SK-N-SH (cell line): Measurements from ENCODE around the gene SEC24B. TPM values are rescaled to one million over a fixed set of nuclear protein-coding genes. Genes with fewer than 3 reads are reported as not detected.

ENCODE experiments used
- CTCF ChIA-PET: fragments of 300-600, 350-600 bp; formaldehyde crosslinking; extraction: SDS; loops from one replicate; lab custom pipeline; 2021; lab: Yijun Ruan, JAX
- POLR2A ChIA-PET: fragments of 350-600 bp; sonication (Branson Sonifier 250); formaldehyde crosslinking; extraction: SDS; loops from one replicate; lab custom pipeline; 2020; ENCODE audit warnings: antibody characterized with exemption, inconsistent platforms; lab: Yijun Ruan, JAX
- DNase-seq: peaks from one replicate; pipeline ENCODE4 v3.0.0; 2012
- H2AFZ ChIP-seq: fragments of 200-600 bp; sonication (generic); 2 replicates; pipeline ENCODE4 v1.8.1; 2016; ENCODE audit warnings: antibody characterized with exemption, mild to moderate bottlenecking, low read depth
- H3F3A ChIP-seq: fragments of 200-600 bp; sonication (generic); replicated peaks from 2 replicates; pipeline ENCODE3; 2016; ENCODE audit warnings: antibody characterized with exemption, mild to moderate bottlenecking; ENCODE audit not compliant: insufficient read depth
- H3K27ac ChIP-seq, 2 experiments: fragments of 200-500 bp in 1 of 2; fragments of 200-600 bp in 1 of 2; sonication (Bioruptor generic) in 1 of 2; sonication (generic), shearing (Covaris generic) in 1 of 2; 2 replicates each; pipeline versions ENCODE4 v1.5.1 to v1.6.1; 2014 to 2016; ENCODE audit warnings: low read depth in 2 of 2, inconsistent platforms in 1 of 2, low read length in 1 of 2, mild to moderate bottlenecking in 1 of 2, mixed read lengths in 1 of 2
- H3K27me3 ChIP-seq: fragments of 200-600 bp; sonication (generic), shearing (Covaris generic); 2 replicates; pipeline ENCODE4 v1.6.1; 2016; ENCODE audit warnings: mixed run types; ENCODE audit not compliant: insufficient read depth
- H3K36me3 ChIP-seq, 2 experiments: fragments of 200-500 bp in 1 of 2; fragments of 200-600 bp in 1 of 2; sonication (Bioruptor generic) in 1 of 2; sonication (generic) in 1 of 2; replicated peaks in 1 of 2; 2 replicates each; pipeline versions ENCODE3 to v1.5.1; 2014 to 2016; ENCODE audit warnings: low read length in 1 of 2, mild to moderate bottlenecking in 1 of 2; ENCODE audit not compliant: insufficient read depth in 2 of 2, control insufficient read depth in 1 of 2
- H3K4me1 ChIP-seq, 2 experiments: fragments of 200-500 bp in 1 of 2; fragments of 200-600 bp in 1 of 2; sonication (Bioruptor generic) in 1 of 2; sonication (generic), shearing (Covaris generic) in 1 of 2; 2 replicates each; pipeline versions ENCODE4 v1.5.1 to v1.6.1; 2014 to 2016; ENCODE audit warnings: low read depth in 1 of 2, low read length in 1 of 2, mixed run types in 1 of 2; ENCODE audit not compliant: insufficient read depth in 2 of 2, control insufficient read depth in 1 of 2
- H3K4me2 ChIP-seq: fragments of 200-600 bp; sonication (generic), shearing (Covaris generic); 2 replicates; pipeline ENCODE4 v1.6.1; 2017; ENCODE audit warnings: mixed run types
- H3K4me3 ChIP-seq, 2 experiments: fragments of 200-500 bp in 1 of 2; fragments of 200-600 bp in 1 of 2; sonication (Bioruptor generic) in 1 of 2; sonication (generic), shearing (Covaris generic) in 1 of 2; 2 replicates each; pipeline versions ENCODE4 v1.5.1 to v1.8.1; 2014 to 2016; ENCODE audit warnings: low read depth in 2 of 2, inconsistent platforms in 1 of 2, low read length in 1 of 2, mild to moderate bottlenecking in 1 of 2, mixed read lengths in 1 of 2, moderate library complexity in 1 of 2
- H3K79me2 ChIP-seq: fragments of 200-600 bp; sonication (generic); 2 replicates; pipeline ENCODE4 v1.8.1; 2017; ENCODE audit warnings: mild to moderate bottlenecking; ENCODE audit not compliant: insufficient read depth
- H3K9ac ChIP-seq: fragments of 200-600 bp; sonication (generic); 2 replicates; pipeline ENCODE4 v1.6.1; 2017; ENCODE audit warnings: mixed run types
- H3K9me2 ChIP-seq: fragments of 200-600 bp; sonication (generic); 2 replicates; pipeline ENCODE4 v1.6.1; 2017; ENCODE audit warnings: mixed run types
- H3K9me3 ChIP-seq: fragments of 200-600 bp; sonication (generic); 2 replicates; pipeline ENCODE4 v1.6.1; 2017; ENCODE audit warnings: mixed run types, mild to moderate bottlenecking, moderate library complexity
- H4K20me1 ChIP-seq: fragments of 200-600 bp; sonication (generic); 2 replicates; pipeline ENCODE4 v1.6.1; 2017; ENCODE audit warnings: mild to moderate bottlenecking, mixed run types; ENCODE audit not compliant: insufficient read depth
- ELF1 ChIP-seq: IDR thresholded peaks from 2 replicates; pipeline ENCODE4 v1.4.0; 2012
- EP300 ChIP-seq, 2 experiments: IDR thresholded peaks; 2 replicates each; pipeline versions ENCODE4 v1.4.0 to v1.6.1; 2012; ENCODE audit warnings: borderline replicate concordance in 1 of 2, low read depth in 1 of 2, low read length in 1 of 2
- EZH2phosphoT487 ChIP-seq: fragments of 200-600 bp; sonication (generic); IDR thresholded peaks from 2 replicates; pipeline ENCODE4 v1.6.1; 2017; ENCODE audit warnings: low read depth, mixed run types, mild to moderate bottlenecking, antibody characterized with exemption, moderate library complexity, borderline replicate concordance
- JUND ChIP-seq: IDR thresholded peaks from 2 replicates; pipeline ENCODE4 v1.4.0; 2012
- MEF2A ChIP-seq: IDR thresholded peaks from 2 replicates; pipeline ENCODE4 v1.4.0; 2012; ENCODE audit warnings: low read depth, borderline replicate concordance
- SIN3A ChIP-seq: IDR thresholded peaks from 2 replicates; pipeline ENCODE4 v1.6.1; 2012; ENCODE audit warnings: low read depth, mild to moderate bottlenecking, low read length, moderate library complexity, borderline replicate concordance
- TAF1 ChIP-seq: IDR thresholded peaks from 2 replicates; pipeline ENCODE4 v1.6.1; 2012; ENCODE audit warnings: low read depth, mild to moderate bottlenecking, low read length, moderate library complexity, borderline replicate concordance
- TCF12 ChIP-seq: IDR thresholded peaks from 2 replicates; pipeline ENCODE4 v1.4.0; 2012
- TEAD4 ChIP-seq: IDR thresholded peaks from 2 replicates; pipeline ENCODE4 v1.4.0; 2012; ENCODE audit warnings: mild to moderate bottlenecking, borderline replicate concordance; ENCODE audit not compliant: insufficient read depth
- WGBS: methylation state at CpG from one replicate; pipeline ENCODE4 v1.1.6; 2017; ENCODE audit warnings: low lambda C conversion rate; 5-methylcytosine and 5-hydroxymethylcytosine counted together
- polyA plus RNA-seq, 3 experiments: library from polyadenylated mRNA; depleted of rRNA; stranded (reverse); fragments of >200 nt; gene quantifications; 2 replicates each; pipeline ENCODE4 v1.2.3, GENCODE V29; 2012
- TF ChIP-seq, protein P1 (sequence below): fragments of 200-600 bp; sonication (generic); IDR thresholded peaks from 2 replicates; pipeline ENCODE4 v1.6.1; 2017; ENCODE audit warnings: antibody characterized with exemption, mild to moderate bottlenecking, moderate library complexity
- TF ChIP-seq, protein P2 (sequence below): fragments of 150-350 bp; IDR thresholded peaks from 2 replicates; pipeline ENCODE4 v1.6.1; 2017; ENCODE audit warnings: antibody characterized with exemption, low read length, low read depth, borderline replicate concordance
- TF ChIP-seq, protein P3 (sequence below): IDR thresholded peaks from 2 replicates; pipeline ENCODE4 v1.4.0; 2012; ENCODE audit warnings: low read depth, borderline replicate concordance

SEC24B gene
- polyA plus RNA-seq, 1 of the 3 experiments (the other 2 are of a cell fraction), result 23.0 TPM

DNA sequence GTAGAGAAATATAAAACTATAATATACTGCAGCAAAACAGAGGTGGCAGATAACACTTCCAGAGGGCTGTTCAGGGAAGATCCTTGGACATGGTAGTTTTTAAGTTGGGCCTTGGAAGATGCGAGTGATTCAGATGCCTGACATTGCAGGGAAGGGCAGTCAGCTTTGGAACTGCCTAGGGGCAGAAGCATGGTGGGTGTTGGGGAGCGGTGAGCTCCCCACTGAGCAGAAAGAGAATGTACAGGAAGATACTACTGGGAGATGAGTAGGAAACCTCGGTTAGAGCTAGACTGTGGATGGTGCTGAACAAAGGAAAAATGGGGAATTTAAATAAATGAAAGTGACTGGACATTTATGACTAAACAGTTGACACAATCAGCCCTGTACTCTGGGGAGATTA lies 24.9 kb upstream of the SEC24B start:
- no peak for DNase-seq
- 41% methylated on average over 3 of the region's 3 CpGs for WGBS
- H3K4me1 ChIP-seq, result no peaks in the 10 kb centered on the region; a peak in 2 of 4 replicates

DNA sequence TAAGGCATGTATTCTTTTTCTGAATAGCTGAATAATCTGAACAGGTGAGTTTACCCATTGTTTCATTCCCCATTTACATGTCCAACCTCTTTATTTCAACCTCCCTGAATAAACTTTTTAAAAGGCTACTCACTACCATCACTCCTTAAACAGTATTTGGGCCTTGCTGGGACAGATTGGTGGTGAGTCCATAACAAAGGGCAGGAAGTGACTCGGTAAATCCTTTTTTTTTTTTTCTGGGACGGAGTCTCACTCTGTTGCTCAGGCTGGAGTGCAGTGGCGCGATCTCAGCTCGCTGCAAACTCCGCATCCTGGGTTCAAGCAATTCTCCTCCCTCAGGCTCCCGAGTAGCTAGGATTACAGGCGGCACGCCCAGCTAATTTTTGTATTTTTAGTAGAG lies 23.4 kb upstream of the SEC24B start:
- H3K9me2 ChIP-seq, result no peaks in the 10 kb centered on the region
- no peak for DNase-seq
- H3K4me1 ChIP-seq, result no peaks in the 10 kb centered on the region; a peak in 2 of 4 replicates
- H3K4me3 ChIP-seq, result no peak overlapping the region
- POLR2A ChIA-PET, result no interaction called here
- no peak for TF ChIP-seq SIN3A
- no peak for TF ChIP-seq TAF1
- TF ChIP-seq EZH2phosphoT487, result no peak
- no peak for TF ChIP-seq EP300 (IDR thresholded peaks at IDR 0.05; ENCODE audit: borderline replicate concordance in 1 of 2, low read depth in 1 of 2, low read length in 1 of 2)
- TF ChIP-seq, protein P1, sequence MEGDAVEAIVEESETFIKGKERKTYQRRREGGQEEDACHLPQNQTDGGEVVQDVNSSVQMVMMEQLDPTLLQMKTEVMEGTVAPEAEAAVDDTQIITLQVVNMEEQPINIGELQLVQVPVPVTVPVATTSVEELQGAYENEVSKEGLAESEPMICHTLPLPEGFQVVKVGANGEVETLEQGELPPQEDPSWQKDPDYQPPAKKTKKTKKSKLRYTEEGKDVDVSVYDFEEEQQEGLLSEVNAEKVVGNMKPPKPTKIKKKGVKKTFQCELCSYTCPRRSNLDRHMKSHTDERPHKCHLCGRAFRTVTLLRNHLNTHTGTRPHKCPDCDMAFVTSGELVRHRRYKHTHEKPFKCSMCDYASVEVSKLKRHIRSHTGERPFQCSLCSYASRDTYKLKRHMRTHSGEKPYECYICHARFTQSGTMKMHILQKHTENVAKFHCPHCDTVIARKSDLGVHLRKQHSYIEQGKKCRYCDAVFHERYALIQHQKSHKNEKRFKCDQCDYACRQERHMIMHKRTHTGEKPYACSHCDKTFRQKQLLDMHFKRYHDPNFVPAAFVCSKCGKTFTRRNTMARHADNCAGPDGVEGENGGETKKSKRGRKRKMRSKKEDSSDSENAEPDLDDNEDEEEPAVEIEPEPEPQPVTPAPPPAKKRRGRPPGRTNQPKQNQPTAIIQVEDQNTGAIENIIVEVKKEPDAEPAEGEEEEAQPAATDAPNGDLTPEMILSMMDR, result no peak
- TF ChIP-seq, protein P2, sequence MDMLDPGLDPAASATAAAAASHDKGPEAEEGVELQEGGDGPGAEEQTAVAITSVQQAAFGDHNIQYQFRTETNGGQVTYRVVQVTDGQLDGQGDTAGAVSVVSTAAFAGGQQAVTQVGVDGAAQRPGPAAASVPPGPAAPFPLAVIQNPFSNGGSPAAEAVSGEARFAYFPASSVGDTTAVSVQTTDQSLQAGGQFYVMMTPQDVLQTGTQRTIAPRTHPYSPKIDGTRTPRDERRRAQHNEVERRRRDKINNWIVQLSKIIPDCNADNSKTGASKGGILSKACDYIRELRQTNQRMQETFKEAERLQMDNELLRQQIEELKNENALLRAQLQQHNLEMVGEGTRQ, result no peak
- TF ChIP-seq ELF1, result no peak
- no peak for TF ChIP-seq MEF2A
- H3F3A ChIP-seq, result no peaks in the 10 kb centered on the region
- H3K9me3 ChIP-seq, result no peaks in the 10 kb centered on the region
- H3K27me3 ChIP-seq, result no peaks in the 10 kb centered on the region
- 78% methylated on average over 9 of the region's 9 CpGs for WGBS
- CTCF ChIA-PET, result interaction anchor here (0.6 to 1.3 kb wide), 2 partner anchors 12 to 28 kb away, joined by 3 to 5 read pairs; no protein-coding TSS in a partner anchor
- H3K4me2 ChIP-seq, result no peak overlapping the region
- no peak overlapping the region for H3K27ac ChIP-seq
- no peaks in the 10 kb centered on the region for H4K20me1 ChIP-seq
- no peak overlapping the region for H3K9ac ChIP-seq
- H2AFZ ChIP-seq, result no peak overlapping the region
- no peaks in the 10 kb centered on the region for H3K79me2 ChIP-seq
- no peaks in the 10 kb centered on the region for H3K36me3 ChIP-seq

More for the DNA sequence above, 24.9 kb upstream of the SEC24B start:
- CTCF ChIA-PET, result no interaction called here
- TF ChIP-seq, protein P3, sequence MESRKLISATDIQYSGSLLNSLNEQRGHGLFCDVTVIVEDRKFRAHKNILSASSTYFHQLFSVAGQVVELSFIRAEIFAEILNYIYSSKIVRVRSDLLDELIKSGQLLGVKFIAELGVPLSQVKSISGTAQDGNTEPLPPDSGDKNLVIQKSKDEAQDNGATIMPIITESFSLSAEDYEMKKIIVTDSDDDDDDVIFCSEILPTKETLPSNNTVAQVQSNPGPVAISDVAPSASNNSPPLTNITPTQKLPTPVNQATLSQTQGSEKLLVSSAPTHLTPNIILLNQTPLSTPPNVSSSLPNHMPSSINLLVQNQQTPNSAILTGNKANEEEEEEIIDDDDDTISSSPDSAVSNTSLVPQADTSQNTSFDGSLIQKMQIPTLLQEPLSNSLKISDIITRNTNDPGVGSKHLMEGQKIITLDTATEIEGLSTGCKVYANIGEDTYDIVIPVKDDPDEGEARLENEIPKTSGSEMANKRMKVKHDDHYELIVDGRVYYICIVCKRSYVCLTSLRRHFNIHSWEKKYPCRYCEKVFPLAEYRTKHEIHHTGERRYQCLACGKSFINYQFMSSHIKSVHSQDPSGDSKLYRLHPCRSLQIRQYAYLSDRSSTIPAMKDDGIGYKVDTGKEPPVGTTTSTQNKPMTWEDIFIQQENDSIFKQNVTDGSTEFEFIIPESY, result no peak
- TF ChIP-seq TEAD4 (no peak), TCF12 (no peak), JUND (no peak)
- TF ChIP-seq, all 33 proteins: peak for 0
- Histone ChIP-seq H3K4me2 (no peak overlapping the region), H3F3A (no peaks in the 10 kb centered on the region), H4K20me1 (no peaks in the 10 kb centered on the region), H3K9ac (no peak overlapping the region), H3K9me3 (no peaks in the 10 kb centered on the region), H3K27ac (no peak overlapping the region), H3K27me3 (no peaks in the 10 kb centered on the region; the same call in 1 of the 2 replicates), H3K79me2 (no peaks in the 10 kb centered on the region), H3K9me2 (no peaks in the 10 kb centered on the region), H3K4me3 (no peak overlapping the region), H2AFZ (no peak overlapping the region), H3K36me3 (no peaks in the 10 kb centered on the region)
- POLR2A ChIA-PET, result no interaction called here
